ENCODE measurements around the gene PALLD.

The PALLD gene

GRCh38 chr4:168560184-168561180 is 63.6 kb downstream of the PALLD start:
- DNase-seq = no peak

- no peak for DNase-seq
Measured at GRCh38 chr4:168562041-168562571, 65.3 kb downstream of the PALLD start.

- DNase-seq = no peak
Measured at GRCh38 chr4:168564023-168564422, 67.2 kb downstream of the PALLD start.

- DNase-seq = no peak
Measured at GRCh38 chr4:168565130-168565529, 68.3 kb downstream of the PALLD start.

- DNase-seq = no peak
Measured at GRCh38 chr4:168566726-168567125, 69.9 kb downstream of the PALLD start.

- DNase-seq = no peak
Measured at GRCh38 chr4:168569066-168569930, 72.4 kb downstream of the PALLD start.

- no peak for DNase-seq
Measured at GRCh38 chr4:168569931-168570276, 73.1 kb downstream of the PALLD start.

GRCh38 chr4:168570466-168570865 is 73.6 kb downstream of the PALLD start:
- DNase-seq = no peak

GRCh38 chr4:168572002-168572401 is 75.2 kb downstream of the PALLD start:
- DNase-seq = no peak

- DNase-seq = no peak
Measured at GRCh38 chr4:168573870-168574269, 77.0 kb downstream of the PALLD start.

GRCh38 chr4:168574581-168575295 is 77.9 kb downstream of the PALLD start:
- no peak for DNase-seq

- DNase-seq = no peak
Measured at GRCh38 chr4:168575473-168575872, 78.6 kb downstream of the PALLD start.

- DNase-seq = no peak
Measured at GRCh38 chr4:168577624-168578023, 80.8 kb downstream of the PALLD start.

GRCh38 chr4:168580228-168580627 is 83.4 kb downstream of the PALLD start:
- DNase-seq = no peak

- no peak for DNase-seq
Measured at GRCh38 chr4:168584321-168584771, 87.5 kb downstream of the PALLD start.

GRCh38 chr4:168585168-168586091 is 88.6 kb downstream of the PALLD start:
- peak; percentile 18 for DNase-seq

- DNase-seq = no peak
Measured at GRCh38 chr4:168586926-168587325, 90.1 kb downstream of the PALLD start.

GRCh38 chr4:168587411-168588125 is 90.7 kb downstream of the PALLD start:
- DNase-seq = no peak

GRCh38 chr4:168588916-168589531 is 92.2 kb downstream of the PALLD start:
- DNase-seq = peak; percentile 20

- DNase-seq = no peak
Measured at GRCh38 chr4:168592676-168593075, 95.8 kb downstream of the PALLD start.
